Measurements from ENCODE around the gene USP40.
A peak's percentile ranks its signal among the peaks of the same experiment; 100 is the strongest.

USP40 gene
- total RNA-seq, result 19.5 to 25.6 (median 22.0) reads per million in 3 donors

DNA sequence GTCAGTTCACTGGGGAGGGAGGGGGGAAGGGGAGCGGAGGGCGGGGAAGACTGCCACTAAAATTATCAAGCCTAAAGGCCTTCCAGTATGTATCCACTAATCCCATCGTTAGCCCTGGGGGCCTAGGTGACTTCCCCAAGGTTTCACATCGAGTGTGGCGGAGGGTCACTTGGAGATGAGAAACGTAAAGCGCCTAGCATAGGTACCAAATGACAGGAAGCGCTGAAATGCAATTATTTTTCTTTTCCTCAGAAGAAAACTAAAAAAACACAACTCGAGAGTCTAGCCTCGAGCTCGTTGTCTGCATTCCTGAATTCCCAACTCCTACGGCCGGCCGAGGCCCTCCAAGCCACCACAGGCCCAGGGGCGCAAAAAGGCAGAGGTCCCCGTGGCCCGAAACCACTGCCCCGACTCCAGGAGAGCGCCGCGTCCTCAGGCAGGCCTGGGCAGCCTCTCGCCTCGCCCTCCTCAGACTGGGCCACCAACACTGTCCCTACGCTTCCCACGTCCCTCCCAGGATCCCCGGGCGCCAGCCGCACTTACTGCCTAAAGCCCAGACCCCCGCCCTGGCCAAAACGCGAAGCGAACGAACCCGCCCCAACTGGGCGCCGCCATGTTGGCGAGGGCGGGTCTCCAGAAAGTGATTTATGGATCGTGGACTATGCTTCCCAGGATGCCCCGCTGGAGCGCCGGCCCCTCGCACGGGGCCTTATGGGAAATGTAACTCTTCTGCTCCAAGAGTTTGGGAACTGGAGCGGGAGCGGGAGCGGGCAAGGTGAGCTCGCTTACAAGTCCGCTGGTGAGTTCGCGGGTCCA, at the start of gene USP40:
Gene USP40 (minus strand): TSS at position 642 of the 816 bp plus-strand sequence. CDS start 1,228 bp downstream, outside the sequence.
- no peaks in the 10 kb centered on the region for H3K9me3 ChIP-seq (ENCODE audit: control insufficient read depth, low read length)
- no peaks in the 10 kb centered on the region for H3K4me1 ChIP-seq (ENCODE audit: control insufficient read depth, insufficient read depth, low read length, poor library complexity, severe bottlenecking)
- peak; percentile 12 to 34 (median 18) for DNase-seq
- H3K4me3 ChIP-seq (ENCODE audit: insufficient read depth, low read depth, low read length, poor library complexity, severe bottlenecking), result peak within 1 kb of the TSS; percentile 71
- H3K27ac ChIP-seq (ENCODE audit: insufficient read depth, low read length, poor library complexity, severe bottlenecking), result peak within 1 kb of the TSS; percentile 66
- no peaks in the 10 kb centered on the region for H3K27me3 ChIP-seq (replicated peaks; ENCODE audit: control insufficient read depth, insufficient read depth, low read length, poor library complexity, severe bottlenecking)
- no peaks in the 10 kb centered on the region for H3K36me3 ChIP-seq (ENCODE audit: control insufficient read depth, insufficient read depth, low read length)

DNA sequence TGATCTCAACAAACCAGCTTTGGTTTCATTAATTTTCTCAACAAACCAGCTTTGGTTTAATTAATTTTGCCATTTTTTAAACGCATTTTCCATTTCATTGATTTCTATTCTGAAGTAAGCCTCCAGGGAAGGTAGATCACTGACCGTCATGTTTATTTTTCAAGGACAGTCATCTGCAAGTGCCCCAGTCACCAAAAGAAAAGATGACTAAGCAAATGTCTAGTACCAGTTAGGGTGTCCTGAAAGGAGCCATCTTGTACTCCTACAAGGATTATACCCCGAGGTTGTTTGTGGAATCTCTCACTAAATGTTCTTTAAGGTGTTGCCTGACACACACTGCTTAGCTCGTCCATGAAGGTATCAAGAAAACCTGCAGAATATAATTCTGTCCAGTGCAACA, 44.7 kb upstream of the USP40 start:
- no peaks in the 10 kb centered on the region for H3K9me3 ChIP-seq (ENCODE audit: control insufficient read depth, low read length)
- no peak overlapping the region for H3K4me3 ChIP-seq (ENCODE audit: insufficient read depth, low read depth, low read length, poor library complexity, severe bottlenecking)
- no peak for DNase-seq
- no peaks in the 10 kb centered on the region for H3K4me1 ChIP-seq (ENCODE audit: control insufficient read depth, insufficient read depth, low read length, poor library complexity, severe bottlenecking)
- H3K36me3 ChIP-seq (ENCODE audit: control insufficient read depth, insufficient read depth, low read length), result no peaks in the 10 kb centered on the region
- H3K27me3 ChIP-seq (replicated peaks; ENCODE audit: control insufficient read depth, insufficient read depth, low read length, poor library complexity, severe bottlenecking), result no peaks in the 10 kb centered on the region
- H3K27ac ChIP-seq (ENCODE audit: insufficient read depth, low read length, poor library complexity, severe bottlenecking), result no peak overlapping the region

GRCh38 chr2:233605680-233606079, 39.1 kb upstream of the USP40 start:
- H3K27me3 ChIP-seq (replicated peaks; ENCODE audit: control insufficient read depth, insufficient read depth, low read length, poor library complexity, severe bottlenecking), result no peaks in the 10 kb centered on the region
- DNase-seq, result no peak
- no peak overlapping the region for H3K27ac ChIP-seq (ENCODE audit: insufficient read depth, low read length, poor library complexity, severe bottlenecking)
- H3K4me3 ChIP-seq (ENCODE audit: insufficient read depth, low read depth, low read length, poor library complexity, severe bottlenecking), result no peak overlapping the region
- H3K4me1 ChIP-seq (ENCODE audit: control insufficient read depth, insufficient read depth, low read length, poor library complexity, severe bottlenecking), result no peaks in the 10 kb centered on the region
- H3K36me3 ChIP-seq (ENCODE audit: control insufficient read depth, insufficient read depth, low read length), result no peaks in the 10 kb centered on the region
- no peaks in the 10 kb centered on the region for H3K9me3 ChIP-seq (ENCODE audit: control insufficient read depth, low read length)

- Histone ChIP-seq H3K4me3 (ENCODE audit: insufficient read depth, low read depth, low read length, poor library complexity, severe bottlenecking) (no peak overlapping the region), H3K9me3 (ENCODE audit: control insufficient read depth, low read length) (no peaks in the 10 kb centered on the region), H3K4me1 (ENCODE audit: control insufficient read depth, insufficient read depth, low read length, poor library complexity, severe bottlenecking) (no peaks in the 10 kb centered on the region), H3K27ac (ENCODE audit: insufficient read depth, low read length, poor library complexity, severe bottlenecking) (no peak overlapping the region), H3K36me3 (ENCODE audit: control insufficient read depth, insufficient read depth, low read length) (no peaks in the 10 kb centered on the region), H3K27me3 (replicated peaks; ENCODE audit: control insufficient read depth, insufficient read depth, low read length, poor library complexity, severe bottlenecking) (no peaks in the 10 kb centered on the region)
- no peak for DNase-seq
These were observed 38.2 kb upstream of the USP40 start for GRCh38 chr2:233604826-233605225.

- H3K27ac ChIP-seq (ENCODE audit: insufficient read depth, low read length, poor library complexity, severe bottlenecking), result no peak overlapping the region
- H3K36me3 ChIP-seq (ENCODE audit: control insufficient read depth, insufficient read depth, low read length), result no peaks in the 10 kb centered on the region
- no peak overlapping the region for H3K4me3 ChIP-seq (ENCODE audit: insufficient read depth, low read depth, low read length, poor library complexity, severe bottlenecking)
- no peaks in the 10 kb centered on the region for H3K4me1 ChIP-seq (ENCODE audit: control insufficient read depth, insufficient read depth, low read length, poor library complexity, severe bottlenecking)
- DNase-seq, result no peak
- no peaks in the 10 kb centered on the region for H3K27me3 ChIP-seq (replicated peaks; ENCODE audit: control insufficient read depth, insufficient read depth, low read length, poor library complexity, severe bottlenecking)
- H3K9me3 ChIP-seq (ENCODE audit: control insufficient read depth, low read length), result no peaks in the 10 kb centered on the region
These were observed 36.9 kb upstream of the USP40 start for GRCh38 chr2:233603520-233603919.

DNA sequence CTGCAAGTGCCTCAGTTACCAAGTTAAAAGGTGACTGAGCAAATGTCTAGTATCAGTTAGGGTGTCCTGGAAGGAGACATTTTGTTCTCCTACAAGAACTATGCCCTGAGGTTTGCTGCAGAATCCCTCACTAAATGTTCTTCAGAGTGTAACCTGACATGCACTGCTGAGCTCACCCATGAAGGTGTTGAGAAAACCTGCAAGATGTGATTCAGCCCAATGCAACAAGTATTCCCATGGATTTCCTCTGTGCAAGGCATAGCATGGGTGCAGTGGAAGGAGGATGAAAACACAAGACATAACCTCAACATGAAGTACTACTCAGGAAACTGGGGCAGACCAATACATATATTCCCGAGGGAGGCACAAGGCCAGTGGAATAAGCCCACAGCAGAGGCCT, 35.5 kb upstream of the USP40 start:
- no peaks in the 10 kb centered on the region for H3K27me3 ChIP-seq (replicated peaks; ENCODE audit: control insufficient read depth, insufficient read depth, low read length, poor library complexity, severe bottlenecking)
- H3K27ac ChIP-seq (ENCODE audit: insufficient read depth, low read length, poor library complexity, severe bottlenecking), result no peak overlapping the region
- no peak for DNase-seq
- no peaks in the 10 kb centered on the region for H3K4me1 ChIP-seq (ENCODE audit: control insufficient read depth, insufficient read depth, low read length, poor library complexity, severe bottlenecking)
- H3K4me3 ChIP-seq (ENCODE audit: insufficient read depth, low read depth, low read length, poor library complexity, severe bottlenecking), result no peak overlapping the region
- no peaks in the 10 kb centered on the region for H3K9me3 ChIP-seq (ENCODE audit: control insufficient read depth, low read length)
- no peaks in the 10 kb centered on the region for H3K36me3 ChIP-seq (ENCODE audit: control insufficient read depth, insufficient read depth, low read length)

GRCh38 chr2:233600386-233600785, 33.8 kb upstream of the USP40 start:
- no peak overlapping the region for H3K27ac ChIP-seq (ENCODE audit: insufficient read depth, low read length, poor library complexity, severe bottlenecking)
- H3K9me3 ChIP-seq (ENCODE audit: control insufficient read depth, low read length), result no peaks in the 10 kb centered on the region
- H3K27me3 ChIP-seq (replicated peaks; ENCODE audit: control insufficient read depth, insufficient read depth, low read length, poor library complexity, severe bottlenecking), result no peaks in the 10 kb centered on the region
- no peaks in the 10 kb centered on the region for H3K4me1 ChIP-seq (ENCODE audit: control insufficient read depth, insufficient read depth, low read length, poor library complexity, severe bottlenecking)
- no peaks in the 10 kb centered on the region for H3K36me3 ChIP-seq (ENCODE audit: control insufficient read depth, insufficient read depth, low read length)
- no peak for DNase-seq
- H3K4me3 ChIP-seq (ENCODE audit: insufficient read depth, low read depth, low read length, poor library complexity, severe bottlenecking), result no peak overlapping the region

DNA sequence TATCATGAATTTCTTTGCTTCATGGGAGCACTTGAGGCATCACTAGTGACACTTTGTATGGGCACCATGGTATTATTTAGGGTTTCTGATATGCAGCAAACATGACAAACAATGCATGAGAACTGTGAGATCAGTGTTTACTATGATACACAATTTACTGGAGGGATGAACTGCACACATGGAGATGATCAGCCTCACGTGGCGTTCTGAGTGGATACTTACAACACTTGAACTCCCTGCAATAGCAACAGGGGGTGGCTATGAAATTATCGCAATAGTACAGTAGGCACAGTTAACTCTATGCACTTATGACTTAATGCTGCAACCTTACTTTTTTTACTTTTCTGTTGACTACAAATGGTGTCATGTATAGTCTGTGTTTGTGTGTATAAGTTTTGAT, 32.4 kb upstream of the USP40 start:
- no peaks in the 10 kb centered on the region for H3K36me3 ChIP-seq (ENCODE audit: control insufficient read depth, insufficient read depth, low read length)
- no peaks in the 10 kb centered on the region for H3K9me3 ChIP-seq (ENCODE audit: control insufficient read depth, low read length)
- H3K4me3 ChIP-seq (ENCODE audit: insufficient read depth, low read depth, low read length, poor library complexity, severe bottlenecking), result no peak overlapping the region
- no peak overlapping the region for H3K27ac ChIP-seq (ENCODE audit: insufficient read depth, low read length, poor library complexity, severe bottlenecking)
- no peaks in the 10 kb centered on the region for H3K4me1 ChIP-seq (ENCODE audit: control insufficient read depth, insufficient read depth, low read length, poor library complexity, severe bottlenecking)
- no peaks in the 10 kb centered on the region for H3K27me3 ChIP-seq (replicated peaks; ENCODE audit: control insufficient read depth, insufficient read depth, low read length, poor library complexity, severe bottlenecking)
- no peak for DNase-seq

- H3K4me1 ChIP-seq (ENCODE audit: control insufficient read depth, insufficient read depth, low read length, poor library complexity, severe bottlenecking), result no peaks in the 10 kb centered on the region
- H3K27me3 ChIP-seq (replicated peaks; ENCODE audit: control insufficient read depth, insufficient read depth, low read length, poor library complexity, severe bottlenecking), result no peaks in the 10 kb centered on the region
- no peak overlapping the region for H3K27ac ChIP-seq (ENCODE audit: insufficient read depth, low read length, poor library complexity, severe bottlenecking)
- H3K9me3 ChIP-seq (ENCODE audit: control insufficient read depth, low read length), result no peaks in the 10 kb centered on the region
- DNase-seq, result no peak
- H3K4me3 ChIP-seq (ENCODE audit: insufficient read depth, low read depth, low read length, poor library complexity, severe bottlenecking), result no peak overlapping the region
- no peaks in the 10 kb centered on the region for H3K36me3 ChIP-seq (ENCODE audit: control insufficient read depth, insufficient read depth, low read length)
These were observed 30.9 kb upstream of the USP40 start for GRCh38 chr2:233597522-233597921.

GRCh38 chr2:233593201-233593600, 26.6 kb upstream of the USP40 start:
- Histone ChIP-seq H3K27ac (ENCODE audit: insufficient read depth, low read length, poor library complexity, severe bottlenecking) (no peak overlapping the region), H3K4me3 (ENCODE audit: insufficient read depth, low read depth, low read length, poor library complexity, severe bottlenecking) (no peak overlapping the region), H3K27me3 (replicated peaks; ENCODE audit: control insufficient read depth, insufficient read depth, low read length, poor library complexity, severe bottlenecking) (no peaks in the 10 kb centered on the region), H3K9me3 (ENCODE audit: control insufficient read depth, low read length) (no peaks in the 10 kb centered on the region), H3K36me3 (ENCODE audit: control insufficient read depth, insufficient read depth, low read length) (no peaks in the 10 kb centered on the region), H3K4me1 (ENCODE audit: control insufficient read depth, insufficient read depth, low read length, poor library complexity, severe bottlenecking) (no peaks in the 10 kb centered on the region)
- no peak for DNase-seq

All from effector memory CD4-positive, alpha-beta T cell (primary cell).